ENCODE results near the gene HRCT1.

HRCT1 gene

GRCh38 chr9:35904338-35904737 is 1.7 kb upstream of the HRCT1 start:
- CTCF ChIA-PET: interaction anchor here (1.3 to 3.2 kb wide), 7 partner anchors 11 to 119 kb away, joined by 3 to 14 read pairs (median 6); no protein-coding TSS in a partner anchor
- POLR2A ChIA-PET: no interaction called here
- DNase-seq (ENCODE audit: extremely low spot score): no peak
- TF ChIP-seq, protein P1, sequence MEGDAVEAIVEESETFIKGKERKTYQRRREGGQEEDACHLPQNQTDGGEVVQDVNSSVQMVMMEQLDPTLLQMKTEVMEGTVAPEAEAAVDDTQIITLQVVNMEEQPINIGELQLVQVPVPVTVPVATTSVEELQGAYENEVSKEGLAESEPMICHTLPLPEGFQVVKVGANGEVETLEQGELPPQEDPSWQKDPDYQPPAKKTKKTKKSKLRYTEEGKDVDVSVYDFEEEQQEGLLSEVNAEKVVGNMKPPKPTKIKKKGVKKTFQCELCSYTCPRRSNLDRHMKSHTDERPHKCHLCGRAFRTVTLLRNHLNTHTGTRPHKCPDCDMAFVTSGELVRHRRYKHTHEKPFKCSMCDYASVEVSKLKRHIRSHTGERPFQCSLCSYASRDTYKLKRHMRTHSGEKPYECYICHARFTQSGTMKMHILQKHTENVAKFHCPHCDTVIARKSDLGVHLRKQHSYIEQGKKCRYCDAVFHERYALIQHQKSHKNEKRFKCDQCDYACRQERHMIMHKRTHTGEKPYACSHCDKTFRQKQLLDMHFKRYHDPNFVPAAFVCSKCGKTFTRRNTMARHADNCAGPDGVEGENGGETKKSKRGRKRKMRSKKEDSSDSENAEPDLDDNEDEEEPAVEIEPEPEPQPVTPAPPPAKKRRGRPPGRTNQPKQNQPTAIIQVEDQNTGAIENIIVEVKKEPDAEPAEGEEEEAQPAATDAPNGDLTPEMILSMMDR (IDR thresholded peaks at IDR 0.05; ENCODE audit: control extremely low read depth, extremely low read depth, low read depth, missing control alignments): no peak

DNA sequence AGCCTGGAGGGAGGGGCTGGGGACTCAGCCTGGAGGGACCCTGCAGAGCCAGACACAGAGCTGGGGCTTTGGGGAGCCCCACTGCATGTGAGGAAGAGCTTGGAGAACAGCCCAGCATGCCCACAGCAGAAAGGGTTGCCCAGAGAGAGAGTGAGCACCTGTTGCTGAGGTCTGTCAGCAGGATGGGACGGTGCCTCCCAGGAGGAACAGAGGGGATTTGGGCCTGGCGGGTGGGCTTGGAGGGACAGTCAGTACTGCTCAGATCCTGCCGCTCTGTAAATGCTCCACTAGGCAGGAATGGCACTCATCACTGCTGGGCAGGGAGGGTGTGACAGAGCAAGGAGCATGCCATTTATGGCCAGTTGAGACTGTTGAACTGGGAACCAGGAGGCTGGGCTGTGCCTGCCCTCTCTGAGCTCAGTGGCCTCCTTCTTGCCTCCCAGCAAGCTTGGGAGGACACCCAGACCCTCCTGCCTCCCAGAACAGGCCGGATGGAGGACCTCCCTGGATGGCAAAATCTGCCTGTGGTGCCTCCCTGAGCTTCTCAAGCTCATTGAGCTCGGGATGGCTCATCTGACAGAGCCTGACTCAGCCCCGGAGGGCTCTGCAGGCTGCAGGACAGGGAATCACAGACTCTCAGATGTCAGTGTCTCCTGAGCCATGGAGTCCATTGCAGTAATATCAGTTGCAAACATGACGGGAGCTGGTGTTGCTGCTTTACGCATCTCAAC is 786 bp upstream of the HRCT1 start:
- DNase-seq (ENCODE audit: extremely low spot score): no peak
- CTCF ChIA-PET: interaction anchor here (1.1 to 3.2 kb wide), 7 partner anchors 10 to 118 kb away, joined by 3 to 14 read pairs (median 4); no protein-coding TSS in a partner anchor
- POLR2A ChIA-PET: no interaction called here
- TF ChIP-seq, protein P1 (IDR thresholded peaks at IDR 0.05; ENCODE audit: control extremely low read depth, extremely low read depth, low read depth, missing control alignments): no peak

GRCh38 chr9:35906923-35907699 is 1.1 kb downstream of the HRCT1 start:
- DNase-seq (ENCODE audit: extremely low spot score): no peak
- TF ChIP-seq, protein P1 (IDR thresholded peaks at IDR 0.05; ENCODE audit: control extremely low read depth, extremely low read depth, low read depth, missing control alignments): no peak
- CTCF ChIA-PET: interaction anchor here (1.0 to 3.0 kb wide), 2 partner anchors 39 to 116 kb away, joined by 3 to 14 read pairs; no protein-coding TSS in a partner anchor
- POLR2A ChIA-PET: no interaction called here

- CTCF ChIA-PET: interaction anchor here (1.0 to 1.7 kb wide), 2 partner anchors 116 to 118 kb away, joined by 3 to 4 read pairs; no protein-coding TSS in a partner anchor
- POLR2A ChIA-PET: no interaction called here
- no peak for DNase-seq (ENCODE audit: extremely low spot score)
- TF ChIP-seq, protein P1 (IDR thresholded peaks at IDR 0.05; ENCODE audit: control extremely low read depth, extremely low read depth, low read depth, missing control alignments): no peak
Measured at GRCh38 chr9:35907711-35908503, 1.9 kb downstream of the HRCT1 start.

DNA sequence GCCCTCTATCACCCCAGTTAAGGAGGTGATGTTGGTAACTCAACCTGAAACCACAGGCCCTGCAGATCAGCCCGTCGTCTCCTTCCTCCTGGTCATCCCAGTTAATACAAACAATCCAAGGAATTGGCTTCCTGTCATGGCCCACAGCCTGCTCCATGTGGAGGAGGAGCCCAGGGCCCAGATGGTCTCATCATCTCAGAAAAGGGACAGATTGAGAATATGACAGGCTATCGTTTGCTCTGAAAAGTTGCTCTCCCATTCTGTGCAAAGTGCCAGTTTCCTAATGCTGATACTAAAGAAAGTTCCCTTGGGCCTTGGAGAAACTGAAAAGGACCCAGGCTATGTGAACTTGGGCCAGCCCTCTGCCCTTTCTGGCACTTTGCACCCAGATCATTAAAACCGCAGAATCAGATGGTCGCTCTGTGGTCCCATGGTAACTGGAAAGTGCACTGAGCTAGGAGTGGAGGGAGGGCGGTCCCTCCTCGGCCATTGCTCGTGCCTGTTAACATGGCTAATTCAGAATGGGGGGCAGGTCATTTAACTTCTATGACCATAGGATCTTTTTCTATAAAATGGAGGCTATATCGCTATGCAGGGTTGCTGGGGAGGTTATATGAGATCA is 2.6 kb downstream of the HRCT1 start:
- POLR2A ChIA-PET: no interaction called here
- TF ChIP-seq, protein P1 (IDR thresholded peaks at IDR 0.05; ENCODE audit: control extremely low read depth, extremely low read depth, low read depth, missing control alignments): no peak
- CTCF ChIA-PET: interaction anchor here (1.7 kb wide), 1 partner anchor 118 kb away, joined by 4 read pairs; no protein-coding TSS in a partner anchor
- DNase-seq (ENCODE audit: extremely low spot score): no peak
